ENCODE results near the gene RUNX1.

RUNX1 gene

DNA sequence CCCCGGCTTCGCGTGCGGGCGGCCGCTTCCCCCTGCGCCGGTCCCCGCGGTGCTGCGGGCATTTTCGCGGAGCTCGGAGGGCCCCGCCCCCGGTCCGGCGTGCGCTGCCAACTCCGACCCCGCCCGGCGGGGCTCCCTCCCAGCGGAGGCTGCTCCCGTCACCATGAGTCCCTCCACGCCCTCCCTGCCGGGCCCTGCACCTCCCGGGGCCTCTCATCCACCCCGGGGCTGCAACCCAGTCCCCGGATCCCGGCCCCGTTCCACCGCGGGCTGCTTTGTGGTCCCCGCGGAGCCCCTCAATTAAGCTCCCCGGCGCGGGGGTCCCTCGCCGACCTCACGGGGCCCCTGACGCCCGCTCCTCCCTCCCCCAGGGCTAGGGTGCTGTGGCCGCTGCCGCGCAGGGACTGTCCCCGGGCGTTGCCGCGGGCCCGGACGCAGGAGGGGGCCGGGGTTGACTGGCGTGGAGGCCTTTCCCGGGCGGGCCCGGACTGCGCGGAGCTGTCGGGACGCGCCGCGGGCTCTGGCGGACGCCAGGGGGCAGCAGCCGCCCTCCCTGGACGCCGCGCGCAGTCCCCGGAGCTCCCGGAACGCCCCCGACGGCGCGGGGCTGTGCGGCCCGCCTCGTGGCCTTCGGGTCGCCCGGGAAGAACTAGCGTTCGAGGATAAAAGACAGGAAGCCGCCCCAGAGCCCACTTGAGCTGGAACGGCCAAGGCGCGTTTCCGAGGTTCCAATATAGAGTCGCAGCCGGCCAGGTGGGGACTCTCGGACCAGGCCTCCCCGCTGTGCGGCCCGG lies 159.2 kb downstream of the RUNX1 start:
- DNase-seq, result peak; percentile 82

DNA sequence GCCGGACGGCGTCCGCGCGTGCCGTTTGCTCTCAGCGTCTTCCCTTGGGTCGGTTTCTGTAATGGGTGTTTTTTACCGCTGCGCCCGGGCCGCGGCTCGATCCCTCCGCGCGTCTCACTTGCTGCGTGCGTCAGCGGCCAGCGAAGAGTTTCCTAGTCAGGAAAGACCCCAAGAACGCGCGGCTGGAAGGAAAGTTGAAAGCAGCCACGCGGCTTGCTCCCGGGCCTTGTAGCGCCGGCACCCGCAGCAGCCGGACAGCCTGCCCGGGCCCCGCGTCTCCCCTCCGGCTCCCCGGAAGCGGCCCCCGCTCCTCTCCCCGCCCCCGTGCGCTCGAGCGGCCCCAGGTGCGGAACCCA lies 159.8 kb downstream of the RUNX1 start:
- DNase-seq, result no peak

GRCh38 chr21:34888569-34889319 lies 160.4 kb downstream of the RUNX1 start:
- peak; percentile 87 for DNase-seq

- DNase-seq, result peak; percentile 95
Measured at GRCh38 chr21:34887725-34888568, 161.2 kb downstream of the RUNX1 start.

DNA sequence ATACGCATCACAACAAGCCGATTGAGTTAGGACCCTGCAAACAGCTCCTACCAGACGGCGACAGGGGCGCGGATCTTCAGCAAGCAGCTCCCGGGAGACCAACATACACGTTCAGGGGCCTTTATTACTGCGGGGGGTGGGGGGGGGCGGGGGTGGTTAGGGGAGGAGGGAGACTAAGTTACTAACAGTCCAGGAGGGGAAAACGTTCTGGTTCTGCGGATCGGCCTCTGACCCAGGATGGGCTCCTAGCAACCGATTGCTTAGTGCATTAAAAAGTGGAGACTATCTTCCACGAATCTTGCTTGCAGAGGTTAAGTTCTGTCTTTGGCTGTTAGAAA lies 162.0 kb downstream of the RUNX1 start:
- DNase-seq, result no peak

DNA sequence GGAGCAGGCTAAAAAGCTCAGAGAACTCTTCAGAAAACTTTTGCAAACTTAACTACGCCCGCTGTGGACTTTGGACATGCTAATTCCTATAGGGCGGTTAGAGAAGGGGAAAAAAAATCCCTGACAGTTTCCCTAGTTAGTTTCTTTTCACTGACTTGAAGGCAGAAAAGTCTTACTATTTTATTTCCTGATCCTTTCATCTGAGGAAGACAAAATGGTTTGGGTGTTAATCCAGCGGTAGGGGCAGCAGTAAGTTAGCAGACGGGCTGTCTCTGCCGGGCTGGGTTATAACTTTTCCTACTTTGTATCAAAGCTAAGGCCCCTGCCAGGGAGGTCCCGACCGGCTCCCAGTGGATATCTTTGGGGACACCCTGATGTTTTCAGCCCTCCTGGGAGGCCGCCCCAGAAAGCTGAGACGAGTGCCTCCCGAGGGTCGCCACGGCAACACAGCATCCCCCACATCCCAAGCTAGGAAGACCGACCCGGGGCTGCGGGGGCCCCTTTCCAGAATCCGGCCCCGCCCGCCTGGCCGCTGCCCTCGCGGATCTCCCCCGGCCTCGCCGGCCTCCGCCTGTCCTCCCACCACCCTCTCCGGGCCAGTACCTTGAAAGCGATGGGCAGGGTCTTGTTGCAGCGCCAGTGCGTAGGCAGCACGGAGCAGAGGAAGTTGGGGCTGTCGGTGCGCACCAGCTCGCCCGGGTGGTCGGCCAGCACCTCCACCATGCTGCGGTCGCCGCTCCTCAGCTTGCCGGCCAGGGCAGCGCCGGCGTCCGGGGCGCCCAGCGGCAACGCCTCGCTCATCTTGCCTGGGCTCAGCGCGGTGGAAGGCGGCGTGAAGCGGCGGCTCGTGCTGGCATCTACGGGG lies 162.6 kb downstream of the RUNX1 start:
- DNase-seq, result peak; percentile 37

GRCh38 chr21:34885626-34886239 lies 163.4 kb downstream of the RUNX1 start:
- DNase-seq, result no peak

GRCh38 chr21:34885125-34885524 lies 164.0 kb downstream of the RUNX1 start:
- DNase-seq, result no peak

DNA sequence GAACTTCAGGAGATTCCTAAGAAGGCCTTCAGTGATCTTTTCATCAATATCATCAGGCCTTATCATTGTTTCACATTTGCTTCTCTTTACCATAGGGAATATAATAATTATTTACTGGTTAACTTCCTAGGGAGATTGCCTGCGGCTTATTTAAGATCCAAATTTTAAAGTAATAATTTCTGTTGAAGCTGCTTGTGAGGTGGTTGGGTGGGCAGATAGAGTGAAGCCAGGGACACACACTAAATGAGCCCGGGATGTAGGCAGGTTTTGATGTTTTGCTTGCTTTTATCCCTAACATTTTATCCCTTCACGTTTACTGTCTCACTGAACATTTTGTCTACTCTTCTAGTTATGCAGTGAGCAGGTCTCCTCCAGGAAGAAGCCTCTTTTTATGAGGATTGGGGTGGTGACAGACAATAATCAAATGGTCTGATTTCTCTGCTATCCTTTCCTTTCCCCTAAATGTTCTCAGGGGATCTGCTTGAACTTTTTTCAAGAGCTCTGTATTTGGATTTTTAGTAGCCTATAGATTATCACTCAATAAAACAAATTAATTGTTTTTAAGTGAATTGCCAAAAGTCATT lies 164.7 kb downstream of the RUNX1 start:
- no peak for DNase-seq

DNA sequence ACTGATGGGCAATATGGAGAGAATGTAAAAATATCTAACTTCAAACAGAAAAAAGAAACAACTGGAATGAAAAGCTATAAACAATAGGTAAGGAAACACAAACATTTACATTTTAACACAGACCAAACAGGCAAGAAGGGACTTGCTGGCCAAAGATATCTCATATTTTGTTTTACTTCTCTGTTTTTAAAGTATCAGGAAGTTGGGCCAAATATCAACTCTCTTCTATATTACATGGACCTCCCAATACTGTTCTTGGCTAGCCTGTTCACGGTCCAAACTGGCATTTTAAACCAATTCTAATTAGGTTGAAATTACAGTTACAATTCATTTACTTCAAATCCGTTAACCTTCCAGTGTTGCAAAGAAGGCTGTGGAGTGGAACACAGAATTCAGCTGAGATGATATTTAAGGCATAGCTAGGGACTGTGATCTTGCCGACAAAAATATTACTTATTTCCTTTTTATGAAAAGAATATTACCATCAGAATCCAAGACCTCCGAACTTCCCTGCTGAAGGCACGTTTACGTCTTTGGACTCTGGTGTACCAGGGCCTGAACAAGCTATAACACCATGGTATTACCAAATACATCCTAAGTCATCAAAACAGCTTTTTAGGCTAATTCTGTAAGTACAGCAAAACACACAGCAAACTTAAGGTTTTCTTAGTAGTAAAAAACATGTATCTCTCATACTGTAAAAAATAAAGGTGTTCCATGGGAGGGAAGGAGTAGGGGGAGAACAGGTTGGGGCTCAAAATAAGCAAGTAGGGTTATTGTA lies 165.4 kb downstream of the RUNX1 start:
- no peak for DNase-seq

GRCh38 chr21:34882719-34883131 lies 166.4 kb downstream of the RUNX1 start:
- DNase-seq, result no peak

DNA sequence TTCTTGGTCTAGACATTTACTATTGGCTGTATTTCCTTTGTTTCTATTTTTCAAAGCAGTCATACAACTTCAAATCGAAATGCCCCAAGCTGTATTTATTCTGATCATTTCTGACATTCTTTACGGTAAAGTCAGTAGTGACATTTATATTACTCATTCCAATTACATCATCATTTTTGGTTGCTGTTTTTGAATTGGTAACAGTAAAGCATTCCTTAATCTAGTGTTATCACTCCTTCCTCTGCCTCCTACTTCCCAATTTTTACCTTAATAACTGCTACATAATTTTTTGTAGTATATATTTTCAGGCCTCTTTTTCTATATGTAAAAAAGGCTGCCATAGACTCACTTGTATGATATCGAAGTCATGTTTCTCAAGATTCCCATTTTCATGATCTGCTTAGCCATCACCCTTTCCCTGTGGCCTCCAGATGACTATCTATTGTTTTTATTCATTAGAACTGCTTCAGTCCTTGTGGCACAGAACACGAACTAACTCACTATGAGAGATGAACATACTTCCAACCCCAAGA lies 167.2 kb downstream of the RUNX1 start:
- no peak for DNase-seq

- DNase-seq, result no peak
Measured at GRCh38 chr21:34881421-34881820, 167.7 kb downstream of the RUNX1 start.

GRCh38 chr21:34880401-34880800 lies 168.7 kb downstream of the RUNX1 start:
- no peak for DNase-seq

- DNase-seq, result no peak
Measured at GRCh38 chr21:34878940-34879339, 170.2 kb downstream of the RUNX1 start.

GRCh38 chr21:34878501-34878900 lies 170.6 kb downstream of the RUNX1 start:
- no peak for DNase-seq

- DNase-seq, result no peak
Measured at GRCh38 chr21:34877485-34878128, 171.5 kb downstream of the RUNX1 start.

GRCh38 chr21:34875830-34876229 lies 173.3 kb downstream of the RUNX1 start:
- no peak for DNase-seq

DNA sequence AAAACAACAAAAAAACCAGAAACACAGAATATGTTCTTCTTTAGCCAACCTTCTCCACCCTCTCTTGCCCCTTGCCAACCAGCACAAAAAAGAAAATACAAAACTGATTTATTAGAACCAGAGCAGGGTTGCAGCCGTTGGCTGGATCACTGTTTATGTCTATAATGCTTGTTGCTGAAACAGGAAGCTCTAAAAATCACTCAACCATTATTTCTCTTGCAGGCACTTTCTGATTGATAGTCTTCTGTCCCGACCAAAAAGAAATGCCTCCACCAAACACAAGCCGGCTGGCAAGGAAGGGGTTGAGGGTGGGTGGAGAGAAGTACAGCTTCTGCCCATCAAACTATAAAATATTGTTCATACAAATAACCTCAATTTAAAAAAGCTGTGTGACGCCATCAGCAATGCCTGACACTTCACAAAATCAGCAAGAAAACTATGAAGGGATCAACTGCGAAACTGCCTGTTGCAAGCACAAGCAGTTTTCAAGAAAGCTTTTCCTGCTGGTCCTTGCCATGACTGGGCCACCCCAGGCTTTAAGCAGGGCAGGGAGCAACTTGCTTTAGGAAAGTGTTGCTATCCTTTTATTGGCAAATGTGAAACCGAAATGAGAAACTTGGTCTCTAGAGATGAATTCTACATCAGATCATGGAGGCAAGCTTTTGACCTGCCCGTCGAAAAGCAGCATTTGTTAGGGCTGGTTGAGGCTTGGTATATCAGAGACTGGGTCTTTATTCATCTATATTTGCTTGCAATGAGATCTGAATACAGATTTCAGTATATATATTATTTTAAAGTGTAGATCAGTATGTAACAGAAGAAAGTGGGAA lies 174.2 kb downstream of the RUNX1 start:
- DNase-seq, result no peak
